OCI-LY7 (cell line): Measurements from ENCODE around the gene MPC1.

ENCODE experiments used
- CTCF ChIP-seq: fragments of 200-600 bp; sonication (generic); conservative IDR thresholded peaks from 2 replicates; pipeline ENCODE4 v1.5.1; 2014; ENCODE audit warnings: mild to moderate bottlenecking, antibody characterized with exemption, low read length, moderate library complexity, mixed read lengths
- EZH2phosphoT487 ChIP-seq: fragments of 200-600 bp; sonication (generic); IDR thresholded peaks from 2 replicates; pipeline ENCODE4 v1.6.1; 2018; ENCODE audit warnings: low read depth, borderline replicate concordance, mild to moderate bottlenecking, mixed run types, antibody characterized with exemption, low read length, moderate library complexity, mixed read lengths

GRCh38 chr6:166393535-166393823, 10.7 kb upstream of the MPC1 start:
- TF ChIP-seq CTCF (no peak), EZH2phosphoT487 (no peak)
